ENCODE measurements around the gene SLC3A2. TPM values are rescaled to one million over a fixed set of nuclear protein-coding genes. Genes with fewer than 3 reads are reported as not detected.

The SLC3A2 gene
- total and polyA plus RNA-seq, 8 donors, result 66.9 to 331 (median 75.1) TPM

DNA sequence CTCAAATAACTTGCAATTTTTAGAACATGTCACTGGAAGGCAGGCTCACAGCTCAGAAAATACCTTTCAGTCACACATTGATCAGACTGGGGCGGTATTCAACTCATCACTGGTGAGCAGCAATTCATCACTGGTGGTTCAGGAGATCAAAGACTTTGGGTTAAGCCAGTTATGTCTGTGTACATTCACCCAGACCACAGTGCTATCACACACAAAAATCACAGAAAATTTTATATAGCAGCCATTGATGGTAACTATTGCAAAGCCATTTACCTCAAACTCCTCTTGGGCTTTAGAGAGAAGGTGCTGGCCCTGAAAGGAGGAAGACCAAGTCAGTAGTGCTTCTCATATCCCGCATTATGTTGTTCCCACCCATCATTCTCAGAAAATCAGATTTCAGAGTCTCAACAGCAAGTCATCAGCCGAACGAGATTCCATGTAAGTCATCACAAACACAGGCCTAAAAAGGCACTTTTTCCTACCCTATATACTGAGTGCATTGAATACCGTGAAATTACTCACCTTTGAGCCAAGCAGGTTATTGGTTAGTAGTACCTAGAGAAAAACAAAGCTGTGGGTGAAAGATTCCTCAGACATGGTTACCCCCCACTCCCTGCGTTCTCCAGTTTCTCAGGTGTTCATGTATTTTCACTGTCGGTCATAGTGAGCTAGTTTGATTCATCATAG lies 27.3 kb upstream of the SLC3A2 start:
- intact Hi-C loops (cut with DNase I), result no loop called here
- H3K27me3 ChIP-seq, result no peaks in the 10 kb centered on the region
- H3K9me3 ChIP-seq, result no peaks in the 10 kb centered on the region
- 57 to 58% methylated on average over 7 of the region's 7 CpGs for WGBS, 2 donors
- FAIRE-seq (no peak), ATAC-seq (no peak), DNase-seq (no peak)
- peaks cover 14 to 23% (median 22%) of the 10 kb centered on the region in 3 donors for H3K4me1 ChIP-seq
- no peak overlapping the region for H3K27ac ChIP-seq
- TF ChIP-seq CTCF (IDR thresholded peaks at IDR 0.05), result no peak
- H3K36me3 ChIP-seq, result peaks cover 0 to 18% (median 17%) of the 10 kb centered on the region in 3 donors
- peak overlapping the region in 2 of 4 donors; percentile 58 to 94 for H3K4me3 ChIP-seq

DNA sequence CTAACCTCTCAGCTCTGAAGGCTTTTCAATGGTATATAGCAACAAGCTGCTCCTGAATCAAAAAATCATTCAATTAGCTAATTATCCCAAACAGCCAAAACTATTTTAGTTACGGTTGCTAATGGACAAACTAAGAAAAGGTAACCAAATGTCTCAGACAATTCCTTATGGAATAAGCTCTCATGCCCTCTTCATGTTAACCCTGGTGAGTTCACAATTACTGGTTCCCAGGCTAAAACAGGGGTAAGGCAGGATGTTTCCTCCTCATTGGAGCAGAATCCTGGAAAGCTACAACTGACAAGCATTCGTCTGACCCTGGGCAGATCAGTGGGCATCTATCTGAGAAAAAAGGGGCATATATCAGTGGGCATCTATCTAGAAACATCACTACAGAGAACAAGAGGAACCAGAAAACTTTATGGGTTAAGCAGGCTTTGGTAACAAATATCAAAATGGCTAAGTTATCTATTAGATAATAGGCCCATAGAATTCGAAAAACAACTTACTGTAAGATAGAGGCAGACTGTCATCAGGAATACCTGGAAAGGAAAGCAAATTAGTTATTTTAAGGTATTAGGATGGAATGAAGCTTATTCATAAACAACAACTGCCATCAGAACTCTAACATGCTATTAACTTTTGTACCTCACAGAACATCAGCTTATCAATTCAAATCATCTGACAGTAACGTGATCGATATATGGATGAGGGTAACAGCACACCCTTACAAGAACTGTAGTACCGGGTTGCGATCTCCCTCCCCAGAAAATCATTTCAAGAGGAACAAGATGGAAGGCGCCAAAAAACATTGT lies 26.5 kb upstream of the SLC3A2 start:
- no peak for FAIRE-seq
- Histone ChIP-seq H3K27ac (peak overlapping the region in 1 of 4 donors; percentile 89), H3K4me1 (peaks cover 14 to 23% (median 22%) of the 10 kb centered on the region in 3 donors), H3K9me3 (no peaks in the 10 kb centered on the region), H3K36me3 (peaks cover 0 to 18% (median 17%) of the 10 kb centered on the region in 3 donors), H3K27me3 (no peaks in the 10 kb centered on the region), H3K4me3 (peak overlapping the region; percentile 55 to 94 (median 74))
- ATAC-seq, result no peak
- no peak for TF ChIP-seq CTCF (IDR thresholded peaks at IDR 0.05)
- no peak for DNase-seq
- 8 to 10% methylated on average over 8 of the region's 8 CpGs for WGBS, 2 donors
- intact Hi-C loops (cut with DNase I), result no loop called here

DNA sequence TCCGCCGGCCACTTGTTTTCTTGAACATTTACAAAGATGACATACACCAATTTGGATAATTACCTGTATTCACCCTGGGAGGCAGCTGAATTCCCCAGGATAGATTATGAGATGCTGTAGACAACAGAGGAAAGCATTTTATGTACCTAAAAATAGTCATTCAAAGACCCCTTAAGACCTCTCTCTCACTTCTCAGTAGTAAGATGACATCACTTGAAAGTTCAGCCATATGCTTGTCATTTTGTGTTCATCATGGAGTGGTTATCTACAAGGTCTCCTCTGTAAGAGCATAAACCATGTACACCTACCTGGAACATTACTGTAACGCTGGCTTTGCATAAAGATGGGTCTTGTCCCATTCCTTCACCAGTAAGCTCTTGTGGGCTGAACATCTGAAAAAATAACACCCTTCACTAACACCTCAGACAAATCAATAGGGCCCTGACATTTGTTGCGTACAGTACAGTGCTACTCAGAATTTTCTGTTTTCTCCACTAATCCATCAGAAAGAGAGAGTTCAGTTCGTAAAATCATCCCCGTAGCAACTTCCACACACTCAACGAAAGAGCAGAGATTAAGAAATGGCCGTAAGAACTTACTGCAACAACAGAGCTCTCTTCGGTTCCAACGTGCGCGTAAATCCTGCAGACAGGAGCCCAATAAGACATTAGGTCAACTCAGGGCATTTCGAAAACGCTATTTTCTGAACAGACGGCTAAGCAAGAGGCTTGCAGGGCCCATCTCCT lies 25.7 kb upstream of the SLC3A2 start:
- DNase-seq (no peak), FAIRE-seq (no peak), ATAC-seq (peak in 1 of 4 donors; percentile 0)
- peaks cover 0 to 18% (median 17%) of the 10 kb centered on the region in 3 donors for H3K36me3 ChIP-seq
- 1 to 3% methylated on average over 15 of the region's 15 CpGs for WGBS, 2 donors
- no peaks in the 10 kb centered on the region for H3K9me3 ChIP-seq
- peak overlapping the region; percentile 47 to 89 (median 67) for H3K27ac ChIP-seq
- H3K27me3 ChIP-seq, result no peaks in the 10 kb centered on the region
- intact Hi-C loops (cut with DNase I), result no loop called here
- TF ChIP-seq CTCF (IDR thresholded peaks at IDR 0.05), result no peak
- peaks cover 14 to 23% (median 22%) of the 10 kb centered on the region in 3 donors for H3K4me1 ChIP-seq
- peak overlapping the region; percentile 55 to 94 (median 74) for H3K4me3 ChIP-seq

DNA sequence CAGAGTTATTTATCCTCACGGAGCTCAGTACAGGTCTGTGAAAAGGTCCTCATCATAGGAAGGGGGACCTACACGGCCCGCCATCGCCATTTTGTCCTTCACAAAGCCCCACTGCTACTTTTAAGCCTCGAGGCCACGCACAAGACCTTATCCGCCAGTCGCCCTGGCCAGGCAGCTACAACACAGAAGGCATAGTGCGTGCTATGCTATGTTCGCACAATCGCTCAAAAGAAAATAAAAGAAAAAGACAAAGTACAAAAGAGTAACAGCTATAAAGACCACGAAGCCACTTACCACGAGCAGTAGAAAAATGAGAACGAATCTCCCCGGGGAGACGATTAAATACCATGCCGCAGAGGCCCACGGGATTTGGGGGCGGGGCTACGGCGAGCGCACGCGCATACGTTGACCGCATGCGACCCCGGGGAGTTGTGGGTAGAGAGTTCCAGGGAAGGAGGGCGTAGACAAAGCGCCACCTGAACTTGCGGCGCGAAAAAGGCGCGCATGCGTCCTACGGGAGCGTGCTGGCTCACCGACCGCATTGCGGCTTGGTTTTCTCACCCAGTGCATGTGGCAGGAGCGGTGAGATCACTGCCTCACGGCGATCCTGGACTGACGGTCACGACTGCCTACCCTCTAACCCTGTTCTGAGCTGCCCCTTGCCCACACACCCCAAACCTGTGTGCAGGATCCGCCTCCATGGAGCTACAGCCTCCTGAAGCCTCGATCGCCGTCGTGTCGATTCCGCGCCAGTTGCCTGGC lies 24.9 kb upstream of the SLC3A2 start:
- Histone ChIP-seq H3K4me1 (peaks cover 14 to 23% (median 22%) of the 10 kb centered on the region in 3 donors), H3K9me3 (no peaks in the 10 kb centered on the region), H3K4me3 (peak overlapping the region; percentile 55 to 94 (median 74)), H3K27me3 (no peaks in the 10 kb centered on the region), H3K27ac (peak overlapping the region; percentile 64 to 89 (median 83)), H3K36me3 (peaks cover 0 to 18% (median 17%) of the 10 kb centered on the region in 3 donors)
- FAIRE-seq, result no peak
- intact Hi-C loops (cut with DNase I), result no loop called here
- peak; percentile 96 to 99 (median 98) for DNase-seq
- TF ChIP-seq CTCF (IDR thresholded peaks at IDR 0.05), result no peak
- peak; percentile 94 to 98 (median 97) for ATAC-seq
- WGBS, 2 donors, result 0% methylated on average over 54 of the region's 54 CpGs

Data from pancreas (tissue), 10 donors.